HG02678 (cell line): ENCODE results near the gene ACIN1.
A peak's percentile ranks its signal among the peaks of the same experiment; 100 is the strongest.
"Not testable (repeated sequence)": the region's sequence is repeated elsewhere in the genome, so short reads cannot be mapped to it uniquely, and the experiment has no call there.

Experiments used
- ATAC-seq: cut with Tn5 transposase; IDR thresholded peaks from one replicate; pipeline ENCODE4 v1.9.1; 2021; ENCODE audit warnings: mild to moderate bottlenecking, moderate library complexity; ENCODE audit not compliant: unreplicated experiment

The ACIN1 gene

GRCh38 chr14:23020143-23021128, 74.5 kb downstream of the ACIN1 start:
- ATAC-seq, result no peak

- ATAC-seq, result no peak
Measured at GRCh38 chr14:23018107-23018506, 76.8 kb downstream of the ACIN1 start.

- no peak for ATAC-seq
Measured at GRCh38 chr14:23017091-23017490, 77.8 kb downstream of the ACIN1 start.

- no peak for ATAC-seq
Measured at GRCh38 chr14:23015618-23016017, 79.3 kb downstream of the ACIN1 start.

GRCh38 chr14:23013749-23014054, 81.2 kb downstream of the ACIN1 start:
- ATAC-seq, result not testable (repeated sequence)

GRCh38 chr14:23013054-23013748, 81.7 kb downstream of the ACIN1 start:
- no peak for ATAC-seq

- peak; percentile 41 for ATAC-seq
Measured at GRCh38 chr14:23009939-23010726, 84.8 kb downstream of the ACIN1 start, which contains the start of gene C14orf93. TSS of gene C14orf93 (minus strand) at chr14:23010143. CDS start at chr14:22999023, 11,120 bp downstream.

- ATAC-seq, result no peak
Measured at GRCh38 chr14:23009483-23009938, 85.4 kb downstream of the ACIN1 start.

- ATAC-seq, result no peak
Measured at GRCh38 chr14:23008831-23009230, 86.1 kb downstream of the ACIN1 start.
